Sigmoid colon (tissue), 3 donors: Measurements from ENCODE around the gene PFDN5.

Experiments
- POLR2A ChIP-seq, 2 donors: fragments of 450-650 bp; IDR thresholded peaks; one replicate each; pipeline ENCODE4 v1.6.1; 2016; ENCODE audit warnings: antibody characterized with exemption in 2 of 2, mild to moderate bottlenecking in 2 of 2, moderate library complexity in 2 of 2
- TF ChIP-seq, protein P1 (sequence below), 4 experiments: fragments of 450-650 bp in 3 of 4; fragments of 200-600 bp in 1 of 4; IDR thresholded peaks; one replicate each; pipeline ENCODE4 v1.5.1; 2016 to 2019; ENCODE audit warnings: antibody characterized with exemption in 4 of 4, mild to moderate bottlenecking in 3 of 4, moderate library complexity in 2 of 4

DNA sequence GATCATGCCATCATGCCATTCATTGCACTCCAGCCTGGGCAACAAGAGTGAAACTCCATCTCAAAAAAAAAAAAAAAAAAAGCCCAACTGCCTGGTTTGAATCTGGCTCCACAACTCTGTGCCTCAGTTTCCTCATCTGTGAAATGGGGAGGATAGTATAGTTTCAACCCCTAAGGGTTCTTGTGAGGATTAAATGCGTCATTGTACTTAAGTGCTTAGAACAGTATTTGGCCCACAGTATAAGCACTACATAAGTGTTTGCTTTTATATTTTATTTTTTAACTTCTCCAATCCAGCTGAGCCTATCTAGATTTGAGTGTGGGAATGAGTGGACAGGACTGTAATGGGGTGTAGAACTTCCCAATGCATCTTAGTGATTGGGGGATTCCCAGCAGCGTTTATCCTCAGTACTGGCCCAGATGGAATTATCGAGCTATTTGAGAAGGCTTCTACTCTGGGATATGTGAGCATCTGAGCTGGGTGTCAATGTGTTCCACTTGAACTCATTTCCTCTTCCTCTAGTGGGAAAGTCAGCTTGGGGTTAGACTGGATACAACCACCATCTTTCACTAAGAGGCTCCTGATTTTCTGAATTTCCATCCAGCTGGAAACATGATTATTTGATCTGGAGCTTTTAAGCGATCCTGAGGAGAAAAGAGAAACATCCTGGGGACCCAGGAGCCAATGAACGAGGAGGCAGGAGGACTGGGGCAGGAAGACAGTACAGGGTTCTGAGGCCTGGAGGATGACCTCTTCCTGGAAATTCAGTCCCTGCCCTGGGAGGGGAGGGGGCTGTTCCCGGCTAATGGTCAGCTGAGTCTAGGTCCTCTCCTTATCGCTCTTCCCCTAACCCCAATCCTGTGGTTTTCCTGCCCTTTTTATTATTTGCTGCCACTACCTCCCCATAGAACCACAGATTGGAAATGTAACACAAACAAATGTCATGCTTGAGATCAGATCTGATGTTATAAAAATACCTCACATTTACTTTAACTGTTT, 36.5 kb upstream of the PFDN5 start:
- TF ChIP-seq, protein P1, sequence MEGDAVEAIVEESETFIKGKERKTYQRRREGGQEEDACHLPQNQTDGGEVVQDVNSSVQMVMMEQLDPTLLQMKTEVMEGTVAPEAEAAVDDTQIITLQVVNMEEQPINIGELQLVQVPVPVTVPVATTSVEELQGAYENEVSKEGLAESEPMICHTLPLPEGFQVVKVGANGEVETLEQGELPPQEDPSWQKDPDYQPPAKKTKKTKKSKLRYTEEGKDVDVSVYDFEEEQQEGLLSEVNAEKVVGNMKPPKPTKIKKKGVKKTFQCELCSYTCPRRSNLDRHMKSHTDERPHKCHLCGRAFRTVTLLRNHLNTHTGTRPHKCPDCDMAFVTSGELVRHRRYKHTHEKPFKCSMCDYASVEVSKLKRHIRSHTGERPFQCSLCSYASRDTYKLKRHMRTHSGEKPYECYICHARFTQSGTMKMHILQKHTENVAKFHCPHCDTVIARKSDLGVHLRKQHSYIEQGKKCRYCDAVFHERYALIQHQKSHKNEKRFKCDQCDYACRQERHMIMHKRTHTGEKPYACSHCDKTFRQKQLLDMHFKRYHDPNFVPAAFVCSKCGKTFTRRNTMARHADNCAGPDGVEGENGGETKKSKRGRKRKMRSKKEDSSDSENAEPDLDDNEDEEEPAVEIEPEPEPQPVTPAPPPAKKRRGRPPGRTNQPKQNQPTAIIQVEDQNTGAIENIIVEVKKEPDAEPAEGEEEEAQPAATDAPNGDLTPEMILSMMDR (IDR thresholded peaks at IDR 0.05), result no peak
- TF ChIP-seq POLR2A (IDR thresholded peaks at IDR 0.05), result no peak
